B cell (primary cell): Measurements from ENCODE around the gene PDE4B. TPM values are rescaled to one million over a fixed set of nuclear protein-coding genes. Genes with fewer than 3 reads are reported as not detected.

Source experiments
- ATAC-seq: fragments of 200-7000 bp; cut with Tn5 transposase; one replicate; pipeline ENCODE4 v1.10.0; 2021; ENCODE audit warnings: low read depth, mild to moderate bottlenecking, moderate number of reproducible peaks, moderate library complexity
- CTCF ChIA-PET: fragments of 350-600 bp; sonication (Branson Sonifier 250); formaldehyde crosslinking; loops from one replicate; lab custom pipeline; 2021; ENCODE audit warnings: antibody characterized with exemption, inconsistent platforms; lab: Charles Lee
- POLR2A ChIA-PET: fragments of 350-600 bp; sonication (Branson Sonifier 250); formaldehyde crosslinking; loops from one replicate; lab custom pipeline; 2021; ENCODE audit warnings: antibody characterized with exemption; lab: Charles Lee
- DNase-seq: peaks from one replicate; pipeline ENCODE4 v3.0.0; 2013
- H2AFZ ChIP-seq: 2 replicates; pipeline ENCODE4 v1.6.1; 2012; ENCODE audit warnings: mild to moderate bottlenecking, low read depth, low read length; ENCODE audit not compliant: insufficient read depth, poor library complexity, severe bottlenecking
- H3K27ac ChIP-seq, 2 donors: 1 replicate in 1 of 2; 2 replicates in 1 of 2; pipeline ENCODE4 v1.5.1; 2012 to 2013; ENCODE audit warnings: low read length in 2 of 2, mild to moderate bottlenecking in 2 of 2, moderate library complexity in 1 of 2
- H3K27me3 ChIP-seq, 4 experiments: fragments of 200-600 bp in 1 of 4; sonication (generic) in 1 of 4; replicated peaks in 1 of 4; 1 replicate in 2 of 4; 2 replicates in 2 of 4; pipeline versions ENCODE4 v1.6.1 to v1.7.0; 2013 to 2016; ENCODE audit warnings: low read length in 3 of 4, mild to moderate bottlenecking in 2 of 4, mixed read lengths in 1 of 4, moderate library complexity in 1 of 4; ENCODE audit not compliant: insufficient read depth in 4 of 4, control insufficient read depth in 3 of 4; ENCODE audit errors: control extremely low read depth in 1 of 4
- H3K36me3 ChIP-seq, 2 experiments: replicated peaks in 1 of 2; 1 replicate in 1 of 2; 2 replicates in 1 of 2; pipeline versions ENCODE4 v1.6.1 to v1.7.1; 2013; ENCODE audit warnings: low read length in 1 of 2; ENCODE audit not compliant: insufficient read depth in 2 of 2, control insufficient read depth in 1 of 2; ENCODE audit errors: control extremely low read depth in 1 of 2, extremely low read depth in 1 of 2
- H3K4me1 ChIP-seq, 2 donors: fragments of 200-600 bp in 1 of 2; sonication (generic) in 1 of 2; 1 replicate in 1 of 2; 2 replicates in 1 of 2; pipeline versions ENCODE4 v1.5.1 to v1.6.1; 2013 to 2017; ENCODE audit warnings: low read length in 2 of 2; ENCODE audit not compliant: control insufficient read depth in 2 of 2, insufficient read depth in 2 of 2
- H3K4me2 ChIP-seq: replicated peaks from 2 replicates; pipeline ENCODE3; 2012; ENCODE audit warnings: mild to moderate bottlenecking, low read depth, low read length; ENCODE audit not compliant: poor library complexity, severe bottlenecking
- H3K4me3 ChIP-seq, 5 experiments: fragments of 200-600 bp in 1 of 5; sonication (generic) in 1 of 5; 1 replicate in 3 of 5; 2 replicates in 2 of 5; pipeline versions ENCODE4 v1.5.1 to v1.7.0; 2011 to 2016; ENCODE audit warnings: low read length in 4 of 5, mild to moderate bottlenecking in 4 of 5, low read depth in 2 of 5, control low read depth in 1 of 5, moderate library complexity in 1 of 5; ENCODE audit not compliant: insufficient read depth in 1 of 5; ENCODE audit errors: control extremely low read depth in 1 of 5, extremely low read depth in 1 of 5
- H3K79me2 ChIP-seq: fragments of 200-600 bp; sonication (generic); one replicate; pipeline ENCODE4 v1.6.0; 2016; ENCODE audit warnings: low read length; ENCODE audit not compliant: control insufficient read depth, insufficient read depth
- H3K9ac ChIP-seq: fragments of 200-600 bp; sonication (generic); 2 replicates; pipeline ENCODE4 v1.6.1; 2017; ENCODE audit warnings: mild to moderate bottlenecking, low read length, moderate library complexity
- H3K9me3 ChIP-seq, 3 donors: one replicate each; pipeline versions ENCODE4 v1.6.1 to v1.7.1; 2013; ENCODE audit warnings: low read length in 2 of 3; ENCODE audit not compliant: control insufficient read depth in 2 of 3, insufficient read depth in 1 of 3; ENCODE audit errors: control extremely low read depth in 1 of 3
- H4K20me1 ChIP-seq: 2 replicates; pipeline ENCODE4 v1.6.0; 2012; ENCODE audit warnings: mild to moderate bottlenecking, low read length; ENCODE audit not compliant: insufficient read depth, control insufficient read depth, poor library complexity, severe bottlenecking
- H3K27ac Mint-ChIP-seq: one replicate; pipeline ENCODE4 v1.8.0; 2021; ENCODE audit warnings: mixed read lengths
- H3K27me3 Mint-ChIP-seq: one replicate; pipeline ENCODE4 v1.8.0; 2021; ENCODE audit warnings: mixed read lengths
- H3K4me1 Mint-ChIP-seq: one replicate; pipeline ENCODE4 v1.8.0; 2021; ENCODE audit warnings: mixed read lengths
- H3K4me3 Mint-ChIP-seq: one replicate; pipeline ENCODE4 v1.8.0; 2021; ENCODE audit warnings: mixed read lengths
- H3K9me3 Mint-ChIP-seq: one replicate; pipeline ENCODE4 v1.8.0; 2022; ENCODE audit warnings: mixed read lengths; ENCODE audit not compliant: insufficient read depth
- CTCF ChIP-seq: fragments of 200-600 bp; IDR thresholded peaks from one replicate; pipeline ENCODE4 v1.8.0; 2022; ENCODE audit warnings: antibody characterized with exemption, mild to moderate bottlenecking
- EZH2 ChIP-seq: IDR thresholded peaks from 2 replicates; pipeline ENCODE4 v1.6.1; 2012; ENCODE audit warnings: borderline replicate concordance, low read depth, mild to moderate bottlenecking, moderate library complexity, low read length; ENCODE audit not compliant: insufficient read depth, poor library complexity, severe bottlenecking
- WGBS: methylation state at CpG from one replicate; pipeline ENCODE4 v1.1.5; 2013; ENCODE audit warnings: missing lambda C conversion rate; ENCODE audit not compliant: insufficient coverage; 5-methylcytosine and 5-hydroxymethylcytosine counted together
- intact Hi-C: fragments of 100-400 bp; cut with micrococcal nuclease; formaldehyde crosslinking; loops from one replicate; pipeline ENCODE4 v1.10.0; 2022
- polyA plus RNA-seq: library from polyadenylated mRNA; depleted of rRNA; stranded (reverse); fragments of >200 nt; gene quantifications from 2 replicates; pipeline ENCODE4 v1.2.3, GENCODE V29; 2012
- total RNA-seq, 2 donors: library from RNA; stranded (reverse); fragments of 120-200 nt in 1 of 2; gene quantifications; 1 replicate in 1 of 2; 2 replicates in 1 of 2; pipeline versions ENCODE4 v1.2.3 to v1.2.4, GENCODE V29; 2013 to 2022

Gene PDE4B
- total and polyA plus RNA-seq, 2 donors (not counting 1 experiment from before 2014, with no cell fraction given): 63.7 to 242 TPM

GRCh38 chr1:66343569-66344325 lies 551.1 kb downstream of the PDE4B start:
- POLR2A ChIA-PET: interaction anchor here (0.7 to 1.0 kb wide), 2 partner anchors 11 to 99 kb away, joined by 3 read pairs; no protein-coding TSS in a partner anchor
- H3K4me1 ChIP-seq: peaks cover 69 to 85% of the 10 kb centered on the region in 2 donors
- no peak overlapping the region for H3K4me3 ChIP-seq
- peaks cover 96% of the 10 kb centered on the region for H3K79me2 ChIP-seq
- no peak overlapping the region for H3K9ac ChIP-seq
- no peak for DNase-seq
- WGBS: 100% methylated on average over 1 of the region's 1 CpG
- Mint-ChIP-seq H3K4me3 (peak overlapping the region; percentile 74), H3K27ac (peak overlapping the region; percentile 64), H3K27me3 (no peaks in the 10 kb centered on the region), H3K9me3 (no peaks in the 10 kb centered on the region), H3K4me1 (peaks cover 80% of the 10 kb centered on the region)
- TF ChIP-seq EZH2 (no peak), CTCF (no peak)
- peaks cover 20% of the 10 kb centered on the region for H4K20me1 ChIP-seq
- H3K4me2 ChIP-seq: peak overlapping the region; percentile 48
- H3K27me3 ChIP-seq: no peaks in the 10 kb centered on the region
- peak overlapping the region in 1 of 2 donors; percentile 74 for H3K27ac ChIP-seq
- H3K9me3 ChIP-seq: no peaks in the 10 kb centered on the region
- H2AFZ ChIP-seq: no peak overlapping the region
- ATAC-seq: no peak
- peaks cover 2 to 19% of the 10 kb centered on the region in 2 experiments for H3K36me3 ChIP-seq
- CTCF ChIA-PET: interaction anchor here (0.8 to 6.9 kb wide), 15 partner anchors 8 to 385 kb away, joined by 3 to 60 read pairs (median 6); no protein-coding TSS in a partner anchor
- intact Hi-C loops: no loop called here
